ENCODE results near the gene AAK1. TPM values are rescaled to one million over a fixed set of nuclear protein-coding genes. Genes with fewer than 3 reads are reported as not detected.

AAK1 gene
- 86.4 TPM for total RNA-seq

DNA sequence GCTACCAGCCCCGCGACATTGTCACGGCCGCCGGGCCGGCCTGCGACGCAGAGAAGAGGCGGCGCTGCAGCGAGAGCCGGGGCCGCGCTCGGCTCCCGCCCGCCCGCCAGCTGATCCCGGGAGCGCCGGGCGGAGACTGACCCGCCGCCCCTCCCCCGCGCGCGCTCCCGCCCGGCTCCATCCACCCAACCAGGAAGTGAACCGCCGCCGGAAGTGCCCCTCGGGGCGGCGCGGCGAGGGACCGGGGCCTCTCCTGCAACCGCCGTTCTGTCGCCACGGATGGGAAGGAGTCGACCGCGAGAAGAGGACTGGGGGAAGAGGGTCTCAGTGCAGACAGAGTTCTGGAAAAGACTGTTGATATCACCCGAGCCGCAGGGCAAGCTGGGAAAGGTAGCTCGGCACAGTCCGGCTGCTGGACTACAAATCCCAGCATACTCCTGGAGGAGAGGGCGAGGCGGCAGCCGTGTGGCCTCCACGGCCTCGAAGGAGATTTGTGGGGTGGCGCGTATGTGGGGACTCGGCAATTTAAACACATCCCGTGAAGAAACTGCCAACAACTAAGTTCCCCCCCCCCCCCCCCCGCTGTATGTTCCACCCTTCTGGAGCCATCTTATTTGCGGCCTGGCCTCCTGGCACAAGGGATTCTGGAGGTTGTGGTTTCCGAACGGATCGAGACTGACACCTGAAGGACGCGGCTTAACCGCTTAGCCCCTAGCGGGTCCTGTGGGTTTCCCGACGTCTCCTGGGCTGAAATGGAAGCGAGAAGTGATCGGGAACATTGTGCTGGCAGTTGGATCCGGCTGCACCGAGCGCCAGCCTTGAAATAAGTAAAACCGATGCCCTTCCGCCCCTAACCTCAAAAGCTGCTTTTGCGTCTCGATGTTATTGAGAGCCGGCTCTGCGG lies at the start of gene AAK1:
TSS of gene AAK1 (minus strand) at position 138 of the 904 bp plus-strand sequence. CDS start 699 bp downstream, outside the sequence.

DNA sequence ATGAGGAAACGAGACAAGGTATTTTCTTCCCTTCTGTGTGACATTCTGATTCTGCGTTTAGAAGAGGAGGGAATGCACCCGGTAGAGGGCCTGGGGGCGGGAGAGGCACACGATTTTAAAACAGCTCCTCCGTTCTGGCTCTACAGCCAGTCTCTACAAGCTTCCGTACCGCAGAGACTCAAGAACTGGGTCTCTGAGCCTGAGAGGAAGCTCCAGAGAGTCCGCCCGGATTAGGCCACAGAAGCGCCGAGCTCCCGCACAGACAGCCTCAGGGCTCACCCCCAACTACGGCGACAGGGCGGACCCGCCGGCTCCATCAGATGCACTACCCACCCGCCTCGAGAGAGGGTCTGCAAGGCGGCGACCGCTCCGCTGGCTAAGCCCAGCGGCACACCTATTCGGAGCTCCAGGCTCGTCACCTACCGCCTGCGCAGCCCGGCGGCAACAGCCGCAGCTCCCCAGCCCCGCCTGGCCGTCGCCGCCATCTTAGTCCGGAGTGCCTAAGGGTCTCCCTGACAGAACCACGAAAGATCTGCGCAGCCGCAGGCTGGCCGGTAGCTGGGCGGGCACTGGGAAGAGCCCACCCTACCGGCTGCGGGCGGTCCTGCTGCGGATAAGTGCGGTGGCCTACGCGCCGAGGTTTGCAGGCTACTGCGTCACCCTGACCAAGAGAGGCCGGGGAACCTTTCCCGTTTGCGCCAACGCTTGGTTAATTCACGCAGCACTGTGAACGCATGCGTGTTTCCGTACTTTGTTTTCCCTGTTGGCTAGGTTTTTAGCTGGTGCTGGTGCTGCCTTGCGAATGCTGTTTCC lies 206.4 kb downstream of the AAK1 start, which contains the start of gene NFU1:
TSS of gene NFU1 (minus strand) at position 498 of the 813 bp plus-strand sequence. CDS start at position 485, 13 bp downstream.

Small RNA genes within 50 kb of the gene (small RNA-seq; reads per million reads assigned to genes)
- gene RN7SL604P (ENCODE audit: low replicate concordance) (not detected), gene SNORA36C (ENCODE audit: low replicate concordance) (not detected)

Other genes with a start within 250 kb of the AAK1 start
- 38.5 TPM for gene NFU1, start 206.3 kb downstream of the AAK1 start, total RNA-seq
- 6.6 TPM for gene ANXA4, start 98.4 kb upstream of the AAK1 start, total RNA-seq
- 25.4 TPM for gene GMCL1, start 185.9 kb upstream of the AAK1 start, total RNA-seq

Measured in parietal lobe (tissue), 2 donors.